RWPE2 (cell line): Measurements from ENCODE around the gene NSD2.

Experiments used
- ATAC-seq: fragments of 200-7000 bp; cut with Tn5 transposase; 3 replicates; pipeline ENCODE4 v1.9.1; 2021; ENCODE audit warnings: low read depth
- DNase-seq: peaks from one replicate; pipeline ENCODE4 v3.0.0-alpha.2; 2020; ENCODE audit warnings: low spot score
- H3K27ac ChIP-seq: fragments of 450-650 bp; 2 replicates; pipeline ENCODE4 v1.5.1; 2017; ENCODE audit warnings: mild to moderate bottlenecking; ENCODE audit not compliant: poor library complexity, severe bottlenecking
- H3K27me3 ChIP-seq: fragments of 250-450 bp; sonication (Bioruptor Pico); 2 replicates; pipeline ENCODE4 v1.5.1; 2021; ENCODE audit warnings: mild to moderate bottlenecking, moderate library complexity; ENCODE audit not compliant: insufficient read depth, poor library complexity, severe bottlenecking
- H3K36me3 ChIP-seq: fragments of 250-450 bp; sonication (Bioruptor Pico); 2 replicates; pipeline ENCODE4 v1.5.1; 2020; ENCODE audit warnings: low read depth, mild to moderate bottlenecking, moderate library complexity
- H3K4me1 ChIP-seq: fragments of 250-450 bp; sonication (Bioruptor Pico); 2 replicates; pipeline ENCODE4 v1.5.1; 2021; ENCODE audit warnings: mild to moderate bottlenecking, moderate library complexity; ENCODE audit not compliant: insufficient read depth, poor library complexity, severe bottlenecking
- H3K4me3 ChIP-seq: fragments of 250-450 bp; sonication (Bioruptor Pico); 2 replicates; pipeline ENCODE4 v1.5.1; 2021; ENCODE audit warnings: mild to moderate bottlenecking, moderate library complexity; ENCODE audit not compliant: severe bottlenecking
- H3K9me3 ChIP-seq: fragments of 250-450 bp; sonication (Bioruptor Pico); 2 replicates; pipeline ENCODE4 v1.5.1; 2021; ENCODE audit warnings: mild to moderate bottlenecking, moderate library complexity; ENCODE audit not compliant: severe bottlenecking
- TF ChIP-seq, protein P1 (sequence below): fragments of 450-650 bp; IDR thresholded peaks from one replicate; pipeline ENCODE4 v1.5.1; 2017; ENCODE audit warnings: mild to moderate bottlenecking, moderate library complexity; ENCODE audit not compliant: poor library complexity, severe bottlenecking

Gene NSD2

DNA sequence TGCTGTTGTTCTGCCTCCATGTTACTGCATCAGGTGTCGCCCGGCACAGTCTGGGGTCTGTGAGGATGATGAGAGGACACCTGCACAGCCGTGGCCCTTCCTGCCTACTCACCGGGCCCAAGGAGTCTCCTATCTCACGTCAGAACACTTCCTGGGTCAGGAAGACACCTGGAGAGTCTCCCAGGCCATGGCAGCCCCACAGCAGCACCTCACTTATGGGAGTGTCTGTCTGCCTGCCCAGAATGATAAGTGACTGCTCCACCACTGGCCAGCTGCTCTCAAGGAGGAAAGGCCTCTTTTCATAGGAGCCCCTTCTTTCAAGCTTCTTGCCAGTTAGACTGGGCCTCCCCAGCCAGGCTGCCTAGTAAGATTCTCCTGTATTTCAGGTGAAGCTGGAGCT, 81.5 kb downstream of the NSD2 start:
- Histone ChIP-seq H3K4me1 (no peaks in the 10 kb centered on the region), H3K36me3 (peaks cover 89% of the 10 kb centered on the region)
- TF ChIP-seq, protein P1, sequence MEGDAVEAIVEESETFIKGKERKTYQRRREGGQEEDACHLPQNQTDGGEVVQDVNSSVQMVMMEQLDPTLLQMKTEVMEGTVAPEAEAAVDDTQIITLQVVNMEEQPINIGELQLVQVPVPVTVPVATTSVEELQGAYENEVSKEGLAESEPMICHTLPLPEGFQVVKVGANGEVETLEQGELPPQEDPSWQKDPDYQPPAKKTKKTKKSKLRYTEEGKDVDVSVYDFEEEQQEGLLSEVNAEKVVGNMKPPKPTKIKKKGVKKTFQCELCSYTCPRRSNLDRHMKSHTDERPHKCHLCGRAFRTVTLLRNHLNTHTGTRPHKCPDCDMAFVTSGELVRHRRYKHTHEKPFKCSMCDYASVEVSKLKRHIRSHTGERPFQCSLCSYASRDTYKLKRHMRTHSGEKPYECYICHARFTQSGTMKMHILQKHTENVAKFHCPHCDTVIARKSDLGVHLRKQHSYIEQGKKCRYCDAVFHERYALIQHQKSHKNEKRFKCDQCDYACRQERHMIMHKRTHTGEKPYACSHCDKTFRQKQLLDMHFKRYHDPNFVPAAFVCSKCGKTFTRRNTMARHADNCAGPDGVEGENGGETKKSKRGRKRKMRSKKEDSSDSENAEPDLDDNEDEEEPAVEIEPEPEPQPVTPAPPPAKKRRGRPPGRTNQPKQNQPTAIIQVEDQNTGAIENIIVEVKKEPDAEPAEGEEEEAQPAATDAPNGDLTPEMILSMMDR = no peak

GRCh38 chr4:1953335-1953734, 82.1 kb downstream of the NSD2 start:
- no peaks in the 10 kb centered on the region for H3K4me1 ChIP-seq
- peaks cover 90% of the 10 kb centered on the region for H3K36me3 ChIP-seq
- H3K27me3 ChIP-seq = no peaks in the 10 kb centered on the region
- DNase-seq (no peak), ATAC-seq (no peak)
- no peak overlapping the region for H3K4me3 ChIP-seq
- H3K27ac ChIP-seq = no peak overlapping the region
- TF ChIP-seq, protein P1 = no peak
- no peaks in the 10 kb centered on the region for H3K9me3 ChIP-seq

More for the DNA sequence above, 81.5 kb downstream of the NSD2 start:
- no peak overlapping the region for H3K4me3 ChIP-seq
- no peak for DNase-seq
- H3K27ac ChIP-seq = no peak overlapping the region
- no peak; the same call in 2 of the 3 replicates for ATAC-seq
- no peaks in the 10 kb centered on the region for H3K9me3 ChIP-seq
- H3K27me3 ChIP-seq = no peaks in the 10 kb centered on the region

- ATAC-seq (no peak), DNase-seq (no peak)
- TF ChIP-seq, protein P1 = no peak
- Histone ChIP-seq H3K27ac (no peak overlapping the region), H3K4me3 (no peak overlapping the region), H3K27me3 (no peaks in the 10 kb centered on the region), H3K4me1 (no peaks in the 10 kb centered on the region), H3K36me3 (peaks cover 90% of the 10 kb centered on the region), H3K9me3 (no peaks in the 10 kb centered on the region)
These were observed 85.4 kb downstream of the NSD2 start for GRCh38 chr4:1956631-1957030.

DNA sequence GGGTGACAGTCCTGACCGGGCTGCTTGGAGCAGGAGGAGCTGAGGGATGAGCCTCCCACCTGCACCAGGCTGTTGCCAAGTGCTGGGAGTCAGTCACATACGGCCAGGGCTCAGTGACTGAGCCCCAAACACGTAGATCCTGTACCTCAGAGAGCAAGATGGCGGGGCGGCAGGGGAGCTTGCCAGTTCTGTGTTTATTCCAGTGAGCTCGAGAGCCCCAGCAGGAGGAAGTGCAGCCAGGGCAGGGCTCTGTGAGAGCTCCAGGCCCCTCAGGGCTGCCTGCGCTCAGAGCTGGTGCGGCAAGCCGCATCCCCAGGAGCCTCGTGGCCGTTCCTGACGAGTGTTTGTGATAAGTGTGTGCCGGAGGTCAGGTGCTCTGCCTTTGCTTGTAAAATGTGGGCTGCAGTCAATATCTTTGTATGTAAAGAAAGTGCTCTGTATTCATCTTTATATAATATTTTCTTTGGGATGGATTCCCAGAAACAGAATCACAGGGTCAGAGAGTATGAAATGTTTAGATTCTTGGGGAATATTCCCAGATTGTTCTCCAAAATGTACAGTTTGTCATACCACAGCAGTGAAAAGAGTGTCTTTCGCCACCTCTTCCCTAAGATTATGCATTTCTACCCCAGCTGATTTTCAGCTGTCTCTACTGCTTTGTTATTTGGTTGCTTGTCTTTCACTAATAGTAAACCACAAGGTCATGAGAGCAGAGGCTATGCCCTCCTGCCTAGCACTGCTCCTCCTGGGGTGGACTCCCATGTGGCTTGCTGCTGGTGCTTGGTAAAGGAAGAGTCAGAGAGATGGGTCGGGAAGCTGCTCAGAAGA, 87.3 kb downstream of the NSD2 start:
- H3K4me1 ChIP-seq = no peaks in the 10 kb centered on the region
- no peak overlapping the region for H3K4me3 ChIP-seq
- H3K27ac ChIP-seq = no peak overlapping the region
- H3K36me3 ChIP-seq = peaks cover 93% of the 10 kb centered on the region
- H3K27me3 ChIP-seq = no peaks in the 10 kb centered on the region
- no peaks in the 10 kb centered on the region for H3K9me3 ChIP-seq
- DNase-seq = no peak
- TF ChIP-seq, protein P1 = no peak
- no peak for ATAC-seq

DNA sequence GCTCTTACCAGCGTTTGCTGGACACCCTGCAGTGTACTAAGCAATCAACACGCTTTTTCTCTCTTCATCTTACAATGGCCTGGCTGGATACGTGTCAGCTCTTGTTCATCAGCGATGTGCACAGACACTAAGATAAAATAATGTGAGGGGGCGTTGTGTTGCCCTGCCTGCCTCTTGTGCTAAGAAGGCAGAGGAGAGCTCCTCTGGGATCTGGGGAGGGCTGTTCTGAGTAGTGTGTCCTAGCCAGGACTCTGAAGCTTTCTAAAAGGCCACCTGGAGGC, 87.9 kb downstream of the NSD2 start:
- Histone ChIP-seq H3K27me3 (no peaks in the 10 kb centered on the region), H3K36me3 (peaks cover 93% of the 10 kb centered on the region), H3K4me3 (no peak overlapping the region), H3K27ac (no peak overlapping the region), H3K4me1 (no peaks in the 10 kb centered on the region), H3K9me3 (no peaks in the 10 kb centered on the region)
- no peak for DNase-seq
- no peak for ATAC-seq
- TF ChIP-seq, protein P1 = no peak
